Neural cell (in vitro differentiated cells): ENCODE results near the gene CAMSAP2. TPM values are rescaled to one million over a fixed set of nuclear protein-coding genes. Genes with fewer than 3 reads are reported as not detected.

ENCODE experiments used
- H2AFZ ChIP-seq: fragments of 200-600, 300-800 bp; sonication (generic), shearing (Covaris generic); 2 replicates; pipeline ENCODE4 v1.6.0; 2014; ENCODE audit warnings: low read depth, mild to moderate bottlenecking, antibody characterized with exemption, low read length, moderate library complexity
- H3F3A ChIP-seq: fragments of 200-600 bp; shearing (Covaris generic); 2 replicates; pipeline ENCODE4 v1.6.1; 2016; ENCODE audit warnings: mild to moderate bottlenecking, moderate library complexity, mixed read lengths, antibody characterized with exemption, low read length; ENCODE audit not compliant: insufficient read depth, poor library complexity, severe bottlenecking
- H3K27ac ChIP-seq: fragments of 200-600, 300-800 bp; sonication (generic), shearing (Covaris generic); 2 replicates; pipeline ENCODE4 v1.5.1; 2014; ENCODE audit warnings: mild to moderate bottlenecking, low read length, moderate library complexity
- H3K27me3 ChIP-seq: fragments of 300-800, 200-600 bp; sonication (generic), shearing (Covaris generic); 2 replicates; pipeline ENCODE4 v1.6.0; 2014; ENCODE audit warnings: mild to moderate bottlenecking, low read depth, low read length, moderate library complexity; ENCODE audit not compliant: insufficient read depth
- H3K36me3 ChIP-seq: fragments of 300-800, 200-600 bp; sonication (generic), shearing (Covaris generic); 2 replicates; pipeline ENCODE4 v1.5.1; 2014; ENCODE audit warnings: mild to moderate bottlenecking, antibody characterized with exemption, low read length, moderate library complexity; ENCODE audit not compliant: insufficient read depth
- H3K4me2 ChIP-seq: fragments of 300-800, 200-600 bp; sonication (generic), shearing (Covaris generic); 2 replicates; pipeline ENCODE4 v1.6.0; 2014; ENCODE audit warnings: mild to moderate bottlenecking, low read length
- H3K4me3 ChIP-seq: fragments of 300-800, 200-600 bp; sonication (generic), shearing (Covaris generic); 2 replicates; pipeline ENCODE4 v1.5.1; 2014; ENCODE audit warnings: mild to moderate bottlenecking, low read length, moderate library complexity
- H3K79me2 ChIP-seq: fragments of 200-600 bp; shearing (Covaris generic); replicated peaks from 2 replicates; pipeline ENCODE4 v1.6.0; 2014; ENCODE audit warnings: mild to moderate bottlenecking, low read length, moderate library complexity; ENCODE audit not compliant: insufficient read depth
- H3K9ac ChIP-seq: fragments of 300-800, 200-600 bp; sonication (generic), shearing (Covaris generic); 2 replicates; pipeline ENCODE4 v1.6.1; 2016; ENCODE audit warnings: mild to moderate bottlenecking, low read length, mixed read lengths
- H3K9me2 ChIP-seq: fragments of 200-600 bp; shearing (Covaris generic); 2 replicates; pipeline ENCODE4 v1.6.1; 2016; ENCODE audit warnings: mild to moderate bottlenecking, low read length, mixed read lengths; ENCODE audit not compliant: insufficient read depth
- H3K9me3 ChIP-seq: fragments of 200-600, 300-800 bp; sonication (generic), shearing (Covaris generic); 2 replicates; pipeline ENCODE4 v1.6.1; 2016; ENCODE audit warnings: mild to moderate bottlenecking, mixed run types, low read length, moderate library complexity, mixed read lengths
- H4K20me1 ChIP-seq: fragments of 200-600 bp; shearing (Covaris generic); 2 replicates; pipeline ENCODE4 v1.6.1; 2016; ENCODE audit warnings: mild to moderate bottlenecking, mixed run types; ENCODE audit not compliant: insufficient read depth
- CTCF ChIP-seq: fragments of 450-650 bp; IDR thresholded peaks from 2 replicates; pipeline ENCODE4 v1.5.1; 2014; ENCODE audit warnings: antibody characterized with exemption, mild to moderate bottlenecking, moderate library complexity; ENCODE audit not compliant: poor library complexity, severe bottlenecking
- EP300 ChIP-seq: fragments of 450-650 bp; conservative IDR thresholded peaks from 2 replicates; pipeline ENCODE4 v1.6.1; 2014; ENCODE audit warnings: antibody characterized with exemption, mild to moderate bottlenecking, moderate library complexity; ENCODE audit not compliant: poor library complexity, severe bottlenecking
- EZH2 ChIP-seq: fragments of 200-600, 300-800 bp; shearing (Covaris generic), sonication (generic); IDR thresholded peaks from 2 replicates; pipeline ENCODE4 v1.6.1; 2014; ENCODE audit warnings: antibody characterized with exemption, low read length, borderline replicate concordance, mild to moderate bottlenecking; ENCODE audit not compliant: insufficient read depth, poor library complexity, severe bottlenecking
- MXI1 ChIP-seq: fragments of 450-650 bp; conservative IDR thresholded peaks from 2 replicates; pipeline ENCODE4 v1.6.1; 2014; ENCODE audit warnings: antibody characterized with exemption, mild to moderate bottlenecking; ENCODE audit not compliant: poor library complexity, severe bottlenecking
- POLR2AphosphoS5 ChIP-seq: IDR thresholded peaks from 2 replicates; pipeline ENCODE4 v1.6.1; 2012
- RAD21 ChIP-seq: fragments of 450-650 bp; conservative IDR thresholded peaks from 2 replicates; pipeline ENCODE4 v1.6.1; 2014; ENCODE audit warnings: antibody characterized with exemption, mild to moderate bottlenecking, moderate library complexity
- REST ChIP-seq: IDR thresholded peaks from 2 replicates; pipeline ENCODE4 v1.6.1; 2012; ENCODE audit warnings: borderline replicate concordance
- SMC3 ChIP-seq: fragments of 450-650 bp; conservative IDR thresholded peaks from 2 replicates; pipeline ENCODE4 v1.6.1; 2014; ENCODE audit warnings: antibody characterized with exemption, mild to moderate bottlenecking, moderate library complexity; ENCODE audit not compliant: poor library complexity
- TAF1 ChIP-seq: IDR thresholded peaks from 2 replicates; pipeline ENCODE4 v1.6.1; 2012; ENCODE audit warnings: low read depth
- polyA plus RNA-seq: library from polyadenylated mRNA; depleted of rRNA; stranded (reverse); fragments of >200 nt; gene quantifications from 2 replicates; pipeline ENCODE4 v1.2.3, GENCODE V29; 2014

The CAMSAP2 gene
- polyA plus RNA-seq, 1 donor from 2014 or later: 52.7 TPM

- peaks cover 71% of the 10 kb centered on the region for H3K79me2 ChIP-seq
- no peak overlapping the region for H3K9ac ChIP-seq
- no peaks in the 10 kb centered on the region for H3F3A ChIP-seq
- H3K4me2 ChIP-seq: no peak overlapping the region
- H3K27ac ChIP-seq: no peak overlapping the region
- H3K36me3 ChIP-seq: peaks cover 25% of the 10 kb centered on the region
- TF ChIP-seq TAF1 (no peak), RAD21 (no peak), EZH2 (no peak), MXI1 (no peak), SMC3 (no peak), CTCF (no peak), POLR2AphosphoS5 (no peak), REST (no peak)
- H3K9me3 ChIP-seq: no peaks in the 10 kb centered on the region
- H3K4me3 ChIP-seq: no peak overlapping the region
- H4K20me1 ChIP-seq: peaks cover 3% of the 10 kb centered on the region
- no peaks in the 10 kb centered on the region for H3K9me2 ChIP-seq
- no peaks in the 10 kb centered on the region for H3K27me3 ChIP-seq
- H2AFZ ChIP-seq: no peak overlapping the region
These were observed 42.1 kb downstream of the CAMSAP2 start for GRCh38 chr1:200780545-200781369.

- Histone ChIP-seq H3K4me2 (no peak overlapping the region), H3F3A (no peaks in the 10 kb centered on the region), H3K36me3 (peaks cover 25% of the 10 kb centered on the region), H2AFZ (no peak overlapping the region), H3K9me3 (no peaks in the 10 kb centered on the region), H3K4me3 (no peak overlapping the region), H3K27me3 (no peaks in the 10 kb centered on the region), H3K9ac (no peak overlapping the region), H3K79me2 (peaks cover 68% of the 10 kb centered on the region), H3K27ac (no peak overlapping the region), H4K20me1 (peaks cover 3% of the 10 kb centered on the region), H3K9me2 (no peaks in the 10 kb centered on the region)
- TF ChIP-seq REST (no peak), EZH2 (no peak), SMC3 (no peak), TAF1 (no peak), POLR2AphosphoS5 (no peak), CTCF (no peak), RAD21 (no peak), EP300 (no peak), MXI1 (no peak)
These were observed 45.2 kb downstream of the CAMSAP2 start for GRCh38 chr1:200783926-200784325.
